A549 (cell line): ENCODE data around the gene SYNGR4. TPM values are rescaled to one million over a fixed set of nuclear protein-coding genes. Genes with fewer than 3 reads are reported as not detected.

Experiments
- ATAC-seq, 2 experiments: fragments of 200-7000 bp in 1 of 2; fragments of >200 bp in 1 of 2; cut with Nextera tagmentation in 1 of 2; cut with Tn5 transposase in 1 of 2; 3 replicates each; pipeline versions ENCODE4 v1.8.0 to v1.9.1; 2018 to 2020; ENCODE audit warnings: mild to moderate bottlenecking in 1 of 2, moderate library complexity in 1 of 2
- CTCF ChIA-PET: fragments of 300-600 bp; sonication (Branson Sonifier 250); formaldehyde crosslinking; extraction: SDS; loops from one replicate; lab custom pipeline; 2021; ENCODE audit warnings: antibody characterized with exemption, inconsistent platforms; lab: Yijun Ruan, JAX
- POLR2A ChIA-PET: fragments of 350-600 bp; formaldehyde crosslinking; extraction: SDS; loops from one replicate; lab custom pipeline; 2021; ENCODE audit warnings: antibody characterized with exemption, inconsistent platforms; lab: Yijun Ruan, JAX
- DNase-seq, 2 experiments: peaks; one replicate each; pipeline versions ENCODE4 v3.0.0 to v3.0.0-alpha.2; 2011 to 2016; ENCODE audit warnings: low read depth in 1 of 2, low spot score in 1 of 2
- FAIRE-seq: peaks from 2 replicates; lab custom pipeline; 2011; peaks lifted over from hg19 to GRCh38; lab: Jason Lieb, UNC
- H3K27ac ChIP-seq, 2 experiments: fragments of >200 bp; sonication (Bioruptor Twin); formaldehyde crosslinking; 3 replicates each; pipeline ENCODE4 v1.5.1; 2016 to 2017
- H3K4me1 ChIP-seq: fragments of >200 bp; sonication (Bioruptor Twin); formaldehyde crosslinking; 3 replicates; pipeline ENCODE4 v1.6.1; 2016
- H3K4me2 ChIP-seq: fragments of >200 bp; sonication (Bioruptor Twin); formaldehyde crosslinking; 3 replicates; pipeline ENCODE4 v1.6.1; 2016
- H3K4me3 ChIP-seq: fragments of >200 bp; sonication (Bioruptor Twin); formaldehyde crosslinking; 3 replicates; pipeline ENCODE4 v1.5.1; 2016
- H3K9me3 ChIP-seq: fragments of >200 bp; sonication (Bioruptor Twin); formaldehyde crosslinking; 3 replicates; pipeline ENCODE4 v1.6.1; 2016
- EHMT2 ChIP-seq: fragments of 200-600 bp; sonication (generic); IDR thresholded peaks from 2 replicates; pipeline ENCODE4 v1.6.1; 2016; ENCODE audit warnings: antibody characterized with exemption, low read depth, mild to moderate bottlenecking, moderate library complexity
- GATA3 ChIP-seq: IDR thresholded peaks from 2 replicates; pipeline ENCODE4 v1.6.1; 2012; ENCODE audit warnings: borderline replicate concordance
- HEYL ChIP-seq: fragments of 250-450 bp; sonication (Bioruptor Pico); IDR thresholded peaks from 2 replicates; pipeline ENCODE4 v1.8.0; 2021; ENCODE audit warnings: mild to moderate bottlenecking, moderate library complexity
- HOXB13 ChIP-seq: fragments of 250-450 bp; sonication (Bioruptor Pico); IDR thresholded peaks from 2 replicates; pipeline ENCODE4 v1.5.0; 2020; ENCODE audit warnings: low read depth, mild to moderate bottlenecking, moderate library complexity
- HOXB5 ChIP-seq: fragments of 250-450 bp; sonication (Bioruptor Pico); IDR thresholded peaks from 2 replicates; pipeline ENCODE4 v1.5.0; 2020; ENCODE audit warnings: mild to moderate bottlenecking, moderate library complexity
- JUN ChIP-seq, 2 experiments: fragments of >200 bp; sonication (Bioruptor Twin); formaldehyde crosslinking; IDR thresholded peaks; 2 replicates in 1 of 2; 3 replicates in 1 of 2; pipeline ENCODE4 v1.6.1; 2016 to 2017
- JUNB ChIP-seq: fragments of >200 bp; sonication (Bioruptor Twin); formaldehyde crosslinking; IDR thresholded peaks from 2 replicates; pipeline ENCODE4 v1.6.1; 2016
- KDM5A ChIP-seq: fragments of 200-600 bp; sonication (generic); IDR thresholded peaks from 2 replicates; pipeline ENCODE4 v1.6.1; 2016; ENCODE audit warnings: antibody characterized with exemption, mild to moderate bottlenecking
- MAFK ChIP-seq: fragments of 450-650 bp; IDR thresholded peaks from 2 replicates; pipeline ENCODE4 v1.6.1; 2014; ENCODE audit not compliant: partially characterized antibody
- MYC ChIP-seq: IDR thresholded peaks from 2 replicates; pipeline ENCODE4 v1.6.1; 2012; ENCODE audit warnings: mild to moderate bottlenecking, inconsistent platforms, low read length, improper control_type of control experiment, borderline replicate concordance
- NR3C1 ChIP-seq: fragments of >200 bp; sonication (Bioruptor Twin); formaldehyde crosslinking; IDR thresholded peaks from 3 replicates; pipeline ENCODE4 v1.6.1; 2017
- POLR2A ChIP-seq: IDR thresholded peaks from 2 replicates; pipeline ENCODE4 v1.6.1; 2012; ENCODE audit warnings: mild to moderate bottlenecking, low read length
- RARB ChIP-seq: fragments of 250-450 bp; sonication (Bioruptor Pico); IDR thresholded peaks from 2 replicates; pipeline ENCODE4 v1.8.0; 2021; ENCODE audit warnings: mild to moderate bottlenecking, moderate library complexity
- RCOR1 ChIP-seq: fragments of 150-350 bp; IDR thresholded peaks from 2 replicates; pipeline ENCODE4 v1.6.1; 2014; ENCODE audit warnings: antibody characterized with exemption, low read length, low read depth
- RFX5 ChIP-seq: fragments of 450-650 bp; IDR thresholded peaks from 2 replicates; pipeline ENCODE4 v1.7.1; 2014; ENCODE audit warnings: antibody characterized with exemption, mild to moderate bottlenecking, moderate library complexity
- TP53 ChIP-seq: fragments of 250-450 bp; sonication (Bioruptor Pico); IDR thresholded peaks from 2 replicates; pipeline ENCODE4 v1.5.0; 2021; ENCODE audit warnings: mild to moderate bottlenecking, moderate library complexity
- ZNF302 ChIP-seq: fragments of 250-450 bp; sonication (Bioruptor Pico); IDR thresholded peaks from 2 replicates; pipeline ENCODE4 v1.9.0; 2021; ENCODE audit warnings: inconsistent platforms, mild to moderate bottlenecking, moderate library complexity
- ZSCAN20 ChIP-seq: fragments of 250-450 bp; sonication (Bioruptor Pico); IDR thresholded peaks from 2 replicates; pipeline ENCODE4 v1.8.0; 2022; ENCODE audit warnings: mild to moderate bottlenecking, moderate library complexity
- WGBS: methylation state at CpG from one replicate; pipeline ENCODE4 v1.1.6; 2017; ENCODE audit errors: missing lambda C conversion rate; 5-methylcytosine and 5-hydroxymethylcytosine counted together
- polyA plus RNA-seq, 4 experiments: library from polyadenylated mRNA; depleted of rRNA in 3 of 4; stranded (reverse); fragments of >200 nt; fragmentation: RNase III in 1 of 4; extraction: RNeasy Plus Mini Kit Qiagen cat#74134 plus additional on column Dnase treatment in 1 of 4; gene quantifications; 2 replicates in 3 of 4; 3 replicates in 1 of 4; pipeline ENCODE4 v1.2.3, GENCODE V29; 2011 to 2017
- TF ChIP-seq, protein P1 (sequence below): fragments of 150-350 bp; IDR thresholded peaks from 2 replicates; pipeline ENCODE4 v1.6.1; 2014; ENCODE audit warnings: low read depth, mild to moderate bottlenecking, low read length
- TF ChIP-seq, protein P2 (sequence below): IDR thresholded peaks from 2 replicates; pipeline ENCODE4 v1.6.1; 2012
- TF ChIP-seq, protein P3 (sequence below): fragments of >200 bp; sonication (Bioruptor Twin); formaldehyde crosslinking; IDR thresholded peaks from 2 replicates; pipeline ENCODE4 v1.6.1; 2016
- TF ChIP-seq, protein P4 (sequence below): fragments of >200 bp; sonication (Bioruptor Twin); formaldehyde crosslinking; IDR thresholded peaks from 3 replicates; pipeline ENCODE4 v1.6.1; 2016
- TF ChIP-seq, protein P5 (sequence below): fragments of 200-600 bp; sonication (generic); IDR thresholded peaks from 2 replicates; pipeline ENCODE4 v1.6.1; 2016; ENCODE audit warnings: antibody characterized with exemption, mild to moderate bottlenecking, moderate library complexity
- TF ChIP-seq, protein P6 (sequence below): fragments of 250-450 bp; sonication (Bioruptor Pico); IDR thresholded peaks from 2 replicates; pipeline ENCODE4 v1.5.0; 2020; ENCODE audit warnings: low read depth, mild to moderate bottlenecking, moderate library complexity

Gene SYNGR4
- polyA plus RNA-seq, 2 of the 4 experiments (the other 2 are of a cell fraction) = 2.3 to 4.4 TPM

DNA sequence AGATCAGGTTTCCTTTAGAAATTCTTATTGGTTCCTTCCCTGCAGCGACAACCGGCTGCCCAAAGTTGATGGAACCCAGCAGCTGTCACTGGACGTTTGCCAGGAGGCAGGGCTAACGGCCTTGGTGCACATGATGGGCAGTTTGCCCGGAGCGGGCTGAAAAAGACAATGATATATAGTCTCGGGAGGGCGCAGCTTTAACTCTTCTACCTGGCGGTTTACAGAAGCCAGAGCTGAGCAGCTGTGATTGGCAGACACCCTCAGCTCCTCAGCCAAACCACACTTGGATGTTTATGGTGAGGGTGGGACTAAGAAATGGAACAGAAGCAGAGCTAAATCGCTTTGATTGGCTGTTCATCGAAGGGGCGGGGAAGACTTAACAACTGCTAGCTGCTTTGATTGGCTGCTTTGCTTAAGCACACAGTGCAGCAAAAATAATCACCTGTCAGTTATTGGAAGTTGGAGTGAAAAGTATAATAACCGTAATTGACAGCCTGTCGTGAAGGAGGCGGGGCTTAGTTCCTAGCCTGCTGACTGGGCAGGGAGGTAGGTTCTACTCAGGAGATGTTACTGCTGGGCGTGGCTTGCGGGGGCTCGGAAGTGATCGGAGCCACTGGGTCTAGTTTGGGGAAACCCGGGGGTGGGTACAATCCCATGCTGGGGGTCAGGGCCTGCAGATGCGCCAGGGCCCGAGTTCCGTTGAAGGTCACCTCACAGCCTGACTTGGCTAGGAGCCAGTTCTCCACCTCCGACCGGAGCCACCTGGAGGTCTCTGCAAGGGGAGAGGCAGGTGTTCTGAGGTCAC is 31.3 kb upstream of the SYNGR4 start:
- Histone ChIP-seq H3K4me1 (peaks cover 12% of the 10 kb centered on the region; the same call in 2 of the 3 replicates), H3K27ac (peak overlapping the region; percentile 48 to 87), H3K4me2 (peak overlapping the region; percentile 99), H3K4me3 (peak overlapping the region; percentile 52), H3K9me3 (peaks cover 5% of the 10 kb centered on the region; the same call in 1 of the 3 replicates)
- WGBS = 3% methylated on average over 24 of the region's 25 CpGs
- ATAC-seq = peak; percentile 77 to 85
- CTCF ChIA-PET = interaction anchor here (0.7 to 17.6 kb wide), 31 partner anchors 8 to 284 kb away, joined by 3 to 416 read pairs (median 9); partner anchors contain the start of genes EMP3, GRIN2D, GRWD1 and KDELR1
- FAIRE-seq = peak; percentile 97
- peak; percentile 99 for DNase-seq
- POLR2A ChIA-PET = interaction anchor here (0.6 to 3.9 kb wide), 8 partner anchors 10 to 409 kb away, joined by 3 to 94 read pairs (median 7); partner anchors contain the start of genes EMP3, KDELR1, SYNGR4 and TMEM143
- TF ChIP-seq MAFK (peak; percentile 90), RFX5 (peak; percentile 61; the same call in 1 of the 2 replicates), GATA3 (0 out of 2 replicates have a peak, but pooled peaks have one; percentile 3), TP53 (CRISPR knock-in tag) (0 out of 2 replicates have a peak, but pooled peaks have one; percentile 20), RCOR1 (no peak), EHMT2 (no peak), ZSCAN20 (CRISPR knock-in tag) (no peak), ZNF302 (CRISPR knock-in tag) (no peak), JUNB (no peak), JUN (IDR thresholded peaks at IDR 0.05) (no peak), HOXB13 (CRISPR knock-in tag) (no peak), HOXB5 (CRISPR knock-in tag) (0 out of 2 replicates have a peak, but pooled peaks have one; percentile 78)
- TF ChIP-seq, protein P1, sequence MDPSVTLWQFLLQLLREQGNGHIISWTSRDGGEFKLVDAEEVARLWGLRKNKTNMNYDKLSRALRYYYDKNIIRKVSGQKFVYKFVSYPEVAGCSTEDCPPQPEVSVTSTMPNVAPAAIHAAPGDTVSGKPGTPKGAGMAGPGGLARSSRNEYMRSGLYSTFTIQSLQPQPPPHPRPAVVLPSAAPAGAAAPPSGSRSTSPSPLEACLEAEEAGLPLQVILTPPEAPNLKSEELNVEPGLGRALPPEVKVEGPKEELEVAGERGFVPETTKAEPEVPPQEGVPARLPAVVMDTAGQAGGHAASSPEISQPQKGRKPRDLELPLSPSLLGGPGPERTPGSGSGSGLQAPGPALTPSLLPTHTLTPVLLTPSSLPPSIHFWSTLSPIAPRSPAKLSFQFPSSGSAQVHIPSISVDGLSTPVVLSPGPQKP = no peak
- TF ChIP-seq, protein P2, sequence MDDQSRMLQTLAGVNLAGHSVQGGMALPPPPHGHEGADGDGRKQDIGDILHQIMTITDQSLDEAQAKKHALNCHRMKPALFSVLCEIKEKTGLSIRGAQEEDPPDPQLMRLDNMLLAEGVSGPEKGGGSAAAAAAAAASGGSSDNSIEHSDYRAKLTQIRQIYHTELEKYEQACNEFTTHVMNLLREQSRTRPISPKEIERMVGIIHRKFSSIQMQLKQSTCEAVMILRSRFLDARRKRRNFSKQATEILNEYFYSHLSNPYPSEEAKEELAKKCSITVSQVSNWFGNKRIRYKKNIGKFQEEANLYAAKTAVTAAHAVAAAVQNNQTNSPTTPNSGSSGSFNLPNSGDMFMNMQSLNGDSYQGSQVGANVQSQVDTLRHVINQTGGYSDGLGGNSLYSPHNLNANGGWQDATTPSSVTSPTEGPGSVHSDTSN = peak; percentile 63; the same call in 1 of the 2 replicates
- TF ChIP-seq, protein P3, sequence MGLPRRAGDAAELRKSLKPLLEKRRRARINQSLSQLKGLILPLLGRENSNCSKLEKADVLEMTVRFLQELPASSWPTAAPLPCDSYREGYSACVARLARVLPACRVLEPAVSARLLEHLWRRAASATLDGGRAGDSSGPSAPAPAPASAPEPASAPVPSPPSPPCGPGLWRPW = no peak
- TF ChIP-seq, protein P4, sequence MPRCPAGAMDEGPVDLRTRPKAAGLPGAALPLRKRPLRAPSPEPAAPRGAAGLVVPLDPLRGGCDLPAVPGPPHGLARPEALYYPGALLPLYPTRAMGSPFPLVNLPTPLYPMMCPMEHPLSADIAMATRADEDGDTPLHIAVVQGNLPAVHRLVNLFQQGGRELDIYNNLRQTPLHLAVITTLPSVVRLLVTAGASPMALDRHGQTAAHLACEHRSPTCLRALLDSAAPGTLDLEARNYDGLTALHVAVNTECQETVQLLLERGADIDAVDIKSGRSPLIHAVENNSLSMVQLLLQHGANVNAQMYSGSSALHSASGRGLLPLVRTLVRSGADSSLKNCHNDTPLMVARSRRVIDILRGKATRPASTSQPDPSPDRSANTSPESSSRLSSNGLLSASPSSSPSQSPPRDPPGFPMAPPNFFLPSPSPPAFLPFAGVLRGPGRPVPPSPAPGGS = 0 out of 3 replicates have a peak, but pooled peaks have one; percentile 3

DNA sequence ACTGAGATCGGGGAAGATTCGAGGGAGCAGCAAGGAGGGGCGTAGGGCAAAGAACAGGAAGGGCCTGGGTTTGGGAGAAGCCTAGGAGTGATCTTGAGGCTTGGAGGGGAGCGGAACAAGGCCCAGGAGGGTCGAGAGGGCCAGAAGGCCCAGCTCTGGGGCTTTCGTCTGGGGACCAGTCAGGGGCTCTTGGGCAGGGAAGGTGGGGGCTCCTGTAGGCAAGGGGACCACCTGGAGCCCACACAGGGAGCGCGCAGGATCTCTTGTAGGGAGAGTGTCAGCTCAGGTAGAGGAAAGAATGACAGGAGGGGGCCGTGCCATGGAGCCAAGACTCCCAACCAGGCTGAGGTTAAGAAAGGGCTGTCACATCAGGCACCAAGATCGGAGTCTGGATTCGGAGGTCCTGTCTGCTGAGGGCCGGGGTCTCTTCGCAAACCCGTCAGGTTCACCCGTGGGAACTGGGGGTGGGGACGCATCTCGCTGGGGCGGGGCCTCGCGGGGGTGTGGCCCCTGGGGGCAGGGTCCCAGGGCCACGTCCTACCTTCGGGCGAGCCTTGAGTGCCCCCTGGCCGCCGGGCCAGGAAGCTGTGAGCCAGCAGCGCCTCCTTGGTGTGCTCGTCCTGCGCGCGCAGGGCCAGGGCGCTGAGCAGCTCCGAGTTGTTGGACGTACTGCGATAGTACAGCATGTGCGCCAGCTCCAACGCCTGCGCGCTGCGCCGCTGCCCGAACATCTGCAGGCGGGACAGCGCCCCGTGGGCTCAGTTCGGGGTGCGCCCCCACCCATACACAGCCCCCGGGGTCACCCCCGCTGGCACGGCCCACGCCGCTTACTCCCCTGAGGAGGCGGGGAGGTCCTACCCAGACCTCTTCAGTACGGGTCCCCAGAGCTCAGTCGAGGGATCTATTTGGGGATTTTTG is 30.4 kb upstream of the SYNGR4 start:
- H3K4me2 ChIP-seq = peak overlapping the region; percentile 99
- FAIRE-seq (no peak), DNase-seq (peak; percentile 98 to 99), ATAC-seq (peak; percentile 90 to 93)
- CTCF ChIA-PET = interaction anchor here (0.6 to 17.6 kb wide), 46 partner anchors 8 to 502 kb away, joined by 3 to 416 read pairs (median 6); partner anchors contain the start of genes EMP3, GRIN2D, GRWD1 and HSD17B14
- POLR2A ChIA-PET = interaction anchor here (0.6 to 3.9 kb wide), 15 partner anchors 11 to 553 kb away, joined by 3 to 94 read pairs (median 4); partner anchors contain the start of genes EMP3, KDELR1, SYNGR4 and TMEM143
- H3K4me3 ChIP-seq = peak overlapping the region; percentile 52
- peak overlapping the region; percentile 87 to 89 for H3K27ac ChIP-seq
- WGBS = 6% methylated on average over 28 of the region's 54 CpGs
- H3K4me1 ChIP-seq = peaks cover 12% of the 10 kb centered on the region; the same call in 2 of the 3 replicates
- H3K9me3 ChIP-seq = peaks cover 4% of the 10 kb centered on the region; the same call in 1 of the 3 replicates
- TF ChIP-seq, protein P5, sequence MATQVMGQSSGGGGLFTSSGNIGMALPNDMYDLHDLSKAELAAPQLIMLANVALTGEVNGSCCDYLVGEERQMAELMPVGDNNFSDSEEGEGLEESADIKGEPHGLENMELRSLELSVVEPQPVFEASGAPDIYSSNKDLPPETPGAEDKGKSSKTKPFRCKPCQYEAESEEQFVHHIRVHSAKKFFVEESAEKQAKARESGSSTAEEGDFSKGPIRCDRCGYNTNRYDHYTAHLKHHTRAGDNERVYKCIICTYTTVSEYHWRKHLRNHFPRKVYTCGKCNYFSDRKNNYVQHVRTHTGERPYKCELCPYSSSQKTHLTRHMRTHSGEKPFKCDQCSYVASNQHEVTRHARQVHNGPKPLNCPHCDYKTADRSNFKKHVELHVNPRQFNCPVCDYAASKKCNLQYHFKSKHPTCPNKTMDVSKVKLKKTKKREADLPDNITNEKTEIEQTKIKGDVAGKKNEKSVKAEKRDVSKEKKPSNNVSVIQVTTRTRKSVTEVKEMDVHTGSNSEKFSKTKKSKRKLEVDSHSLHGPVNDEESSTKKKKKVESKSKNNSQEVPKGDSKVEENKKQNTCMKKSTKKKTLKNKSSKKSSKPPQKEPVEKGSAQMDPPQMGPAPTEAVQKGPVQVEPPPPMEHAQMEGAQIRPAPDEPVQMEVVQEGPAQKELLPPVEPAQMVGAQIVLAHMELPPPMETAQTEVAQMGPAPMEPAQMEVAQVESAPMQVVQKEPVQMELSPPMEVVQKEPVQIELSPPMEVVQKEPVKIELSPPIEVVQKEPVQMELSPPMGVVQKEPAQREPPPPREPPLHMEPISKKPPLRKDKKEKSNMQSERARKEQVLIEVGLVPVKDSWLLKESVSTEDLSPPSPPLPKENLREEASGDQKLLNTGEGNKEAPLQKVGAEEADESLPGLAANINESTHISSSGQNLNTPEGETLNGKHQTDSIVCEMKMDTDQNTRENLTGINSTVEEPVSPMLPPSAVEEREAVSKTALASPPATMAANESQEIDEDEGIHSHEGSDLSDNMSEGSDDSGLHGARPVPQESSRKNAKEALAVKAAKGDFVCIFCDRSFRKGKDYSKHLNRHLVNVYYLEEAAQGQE = no peak
- TF ChIP-seq RARB (CRISPR knock-in tag) = no peak
- TF ChIP-seq HEYL = no peak
- TF ChIP-seq POLR2A = peak; percentile 76
- no peak for TF ChIP-seq MAFK
- TF ChIP-seq MYC = peak; percentile 64
- no peak for TF ChIP-seq KDM5A
- TF ChIP-seq, protein P6, sequence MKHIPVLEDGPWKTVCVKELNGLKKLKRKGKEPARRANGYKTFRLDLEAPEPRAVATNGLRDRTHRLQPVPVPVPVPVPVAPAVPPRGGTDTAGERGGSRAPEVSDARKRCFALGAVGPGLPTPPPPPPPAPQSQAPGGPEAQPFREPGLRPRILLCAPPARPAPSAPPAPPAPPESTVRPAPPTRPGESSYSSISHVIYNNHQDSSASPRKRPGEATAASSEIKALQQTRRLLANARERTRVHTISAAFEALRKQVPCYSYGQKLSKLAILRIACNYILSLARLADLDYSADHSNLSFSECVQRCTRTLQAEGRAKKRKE (CRISPR knock-in tag) = 0 out of 2 replicates have a peak, but pooled peaks have one; percentile 71
- no peak for TF ChIP-seq NR3C1
